ENCODE results near the gene F5. TPM values are rescaled to one million over a fixed set of nuclear protein-coding genes. Genes with fewer than 3 reads are reported as not detected.

The F5 gene
- total and polyA plus RNA-seq, 9 of the 15 experiments (the other 6 are each of a cell fraction or from before 2014, with no cell fraction given): 0.03 to 0.13 TPM; not detected in 7

DNA sequence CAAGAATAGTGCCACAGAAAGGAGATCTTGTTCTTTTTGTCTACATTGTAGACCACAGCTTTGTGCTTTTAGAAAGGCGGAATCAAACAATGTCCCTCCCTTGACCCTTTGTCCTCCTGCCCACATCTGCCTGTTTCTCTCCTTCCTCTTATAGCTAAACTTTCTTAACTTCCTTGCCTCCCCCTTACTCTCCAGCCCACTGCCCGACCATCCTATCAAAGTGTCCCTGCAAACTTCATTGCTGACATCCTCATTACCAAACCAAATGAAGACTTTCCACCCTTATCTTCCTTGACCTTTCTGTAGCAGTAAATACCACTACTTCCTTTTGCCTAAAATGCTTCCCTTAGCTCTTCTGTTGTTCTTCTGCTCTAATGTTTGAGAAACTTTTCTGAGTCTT, 38.6 kb upstream of the F5 start:
- in situ Hi-C loops (cut with MboI) (no loop called here), intact Hi-C loops (cut with micrococcal nuclease) (no loop called here)
- no peak for ATAC-seq
- Histone ChIP-seq H3K4me1 (replicated peaks in 1 of 2; ENCODE audit: control insufficient read depth in 2 of 2, insufficient read depth in 2 of 2, low read length in 2 of 2) (no peaks in the 10 kb centered on the region), H3K27ac (ENCODE audit: extremely low read depth, low read depth, low read length) (no peak overlapping the region), H3K9me1 (ENCODE audit: control insufficient read depth, insufficient read depth, low read length) (no peaks in the 10 kb centered on the region), H3K9me3 (replicated peaks; ENCODE audit: control insufficient read depth, insufficient read depth, low read depth, low read length) (no peaks in the 10 kb centered on the region), H3K27me3 (ENCODE audit: control insufficient read depth in 2 of 2, insufficient read depth in 2 of 2, low read length in 2 of 2) (0 out of 5 replicates have a peak, but pooled peaks cover 0 to 10% of the 10 kb centered on the region in 2 experiments), H3K36me3 (ENCODE audit: control insufficient read depth, insufficient read depth, low read length) (no peaks in the 10 kb centered on the region), H3K4me2 (ENCODE audit: insufficient read depth, low read length) (no peak overlapping the region), H2AFZ (ENCODE audit: low read depth, low read length) (no peak overlapping the region), H3K4me3 (no peak overlapping the region), H3K79me2 (ENCODE audit: control insufficient read depth, insufficient read depth, low read length) (no peaks in the 10 kb centered on the region), H3K9ac (ENCODE audit: insufficient read depth in 1 of 2, low read depth in 2 of 2, low read length in 2 of 2) (no peak overlapping the region), H4K20me1 (replicated peaks; ENCODE audit: control insufficient read depth, insufficient read depth, low read length) (no peaks in the 10 kb centered on the region)
- DNase-seq (ENCODE audit: extremely low read depth in 1 of 4, low spot score in 3 of 4): no peak
- no TSS peak for BruUV-seq (replicated peaks)
- TF ChIP-seq PHTF2 (CRISPR knock-in tag; IDR thresholded peaks at IDR 0.05): no peak
- TF ChIP-seq, protein P1, sequence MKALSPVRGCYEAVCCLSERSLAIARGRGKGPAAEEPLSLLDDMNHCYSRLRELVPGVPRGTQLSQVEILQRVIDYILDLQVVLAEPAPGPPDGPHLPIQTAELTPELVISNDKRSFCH (CRISPR knock-in tag; IDR thresholded peaks at IDR 0.05): no peak
- TF ChIP-seq, protein P1 (tag; IDR thresholded peaks at IDR 0.05): 0 out of 2 replicates have a peak, but pooled peaks have one; percentile 48
- ChIA-PET CTCF (ENCODE audit: low intra/inter-chr PET ratio) (no interaction called here), POLR2A (no interaction called here)
- no peak for FAIRE-seq
- WGBS (ENCODE audit: insufficient coverage, low coverage, missing lambda C conversion rate): 2% methylated on average over 2 of the region's 2 CpGs

GRCh38 chr1:169624122-169624521, 37.8 kb upstream of the F5 start:
- FAIRE-seq: no peak
- intact Hi-C loops (cut with micrococcal nuclease) (no loop called here), in situ Hi-C loops (cut with MboI) (no loop called here)
- Histone ChIP-seq H3K4me1 (replicated peaks in 1 of 2; ENCODE audit: control insufficient read depth in 2 of 2, insufficient read depth in 2 of 2, low read length in 2 of 2) (no peaks in the 10 kb centered on the region), H3K9me3 (replicated peaks; ENCODE audit: control insufficient read depth, insufficient read depth, low read depth, low read length) (no peaks in the 10 kb centered on the region), H2AFZ (ENCODE audit: low read depth, low read length) (no peak overlapping the region), H3K79me2 (ENCODE audit: control insufficient read depth, insufficient read depth, low read length) (no peaks in the 10 kb centered on the region), H4K20me1 (replicated peaks; ENCODE audit: control insufficient read depth, insufficient read depth, low read length) (no peaks in the 10 kb centered on the region), H3K4me2 (ENCODE audit: insufficient read depth, low read length) (no peak overlapping the region), H3K36me3 (ENCODE audit: control insufficient read depth, insufficient read depth, low read length) (no peaks in the 10 kb centered on the region), H3K4me3 (no peak overlapping the region), H3K27me3 (ENCODE audit: control insufficient read depth in 2 of 2, insufficient read depth in 2 of 2, low read length in 2 of 2) (0 out of 5 replicates have a peak, but pooled peaks cover 0 to 10% of the 10 kb centered on the region in 2 experiments), H3K9ac (ENCODE audit: insufficient read depth in 1 of 2, low read depth in 2 of 2, low read length in 2 of 2) (no peak overlapping the region), H3K27ac (ENCODE audit: extremely low read depth, low read depth, low read length) (no peak overlapping the region), H3K9me1 (ENCODE audit: control insufficient read depth, insufficient read depth, low read length) (no peaks in the 10 kb centered on the region)
- no TSS peak for BruUV-seq (replicated peaks)
- ChIA-PET POLR2A (no interaction called here), CTCF (ENCODE audit: low intra/inter-chr PET ratio) (no interaction called here)
- no peak for ATAC-seq
- no peak for DNase-seq (ENCODE audit: extremely low read depth in 1 of 4, low spot score in 3 of 4)
- TF ChIP-seq NUFIP1 (IDR thresholded peaks at IDR 0.05; ENCODE audit: partially characterized antibody) (no peak), USF1 (CRISPR knock-in tag; IDR thresholded peaks at IDR 0.05) (no peak), MXI1 (IDR thresholded peaks at IDR 0.05; ENCODE audit: low read depth, low read length) (no peak), FOS (IDR thresholded peaks at IDR 0.05; ENCODE audit: extremely low read depth, insufficient read length) (no peak), CCAR2 (IDR thresholded peaks at IDR 0.05; ENCODE audit: low read depth, low read length) (no peak)
